Uterus (tissue), 2 donors: ENCODE measurements around the gene DXO.
"Not testable (repeated sequence)": the region's sequence is repeated elsewhere in the genome, so short reads cannot be mapped to it uniquely, and the experiment has no call there.

ENCODE experiments used
- CTCF ChIP-seq, 4 experiments: fragments of 200-600 bp in 2 of 4; fragments of 450-650 bp in 2 of 4; sonication (generic) in 2 of 4; IDR thresholded peaks; one replicate each; pipeline ENCODE4 v1.5.1; 2016 to 2019; ENCODE audit warnings: antibody characterized with exemption in 4 of 4, mild to moderate bottlenecking in 2 of 4, moderate library complexity in 1 of 4
- POLR2A ChIP-seq, 2 donors: fragments of 450-650 bp; IDR thresholded peaks; one replicate each; pipeline ENCODE4 v1.6.1; 2016; ENCODE audit warnings: antibody characterized with exemption in 2 of 2, mild to moderate bottlenecking in 1 of 2, moderate library complexity in 1 of 2

GRCh38 chr6:31976065-31976464 is 4.1 kb upstream of the DXO start:
- not testable (repeated sequence) for TF ChIP-seq POLR2A, CTCF (IDR thresholded peaks at IDR 0.05)
